Kidney tubule cell (primary cell): ENCODE results near the gene FGFRL1.

Source experiments
- DNase-seq: peaks from one replicate; pipeline ENCODE4 v3.0.0-alpha.2; 2018; ENCODE audit warnings: low spot score

FGFRL1 gene, protein sequence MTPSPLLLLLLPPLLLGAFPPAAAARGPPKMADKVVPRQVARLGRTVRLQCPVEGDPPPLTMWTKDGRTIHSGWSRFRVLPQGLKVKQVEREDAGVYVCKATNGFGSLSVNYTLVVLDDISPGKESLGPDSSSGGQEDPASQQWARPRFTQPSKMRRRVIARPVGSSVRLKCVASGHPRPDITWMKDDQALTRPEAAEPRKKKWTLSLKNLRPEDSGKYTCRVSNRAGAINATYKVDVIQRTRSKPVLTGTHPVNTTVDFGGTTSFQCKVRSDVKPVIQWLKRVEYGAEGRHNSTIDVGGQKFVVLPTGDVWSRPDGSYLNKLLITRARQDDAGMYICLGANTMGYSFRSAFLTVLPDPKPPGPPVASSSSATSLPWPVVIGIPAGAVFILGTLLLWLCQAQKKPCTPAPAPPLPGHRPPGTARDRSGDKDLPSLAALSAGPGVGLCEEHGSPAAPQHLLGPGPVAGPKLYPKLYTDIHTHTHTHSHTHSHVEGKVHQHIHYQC

DNA sequence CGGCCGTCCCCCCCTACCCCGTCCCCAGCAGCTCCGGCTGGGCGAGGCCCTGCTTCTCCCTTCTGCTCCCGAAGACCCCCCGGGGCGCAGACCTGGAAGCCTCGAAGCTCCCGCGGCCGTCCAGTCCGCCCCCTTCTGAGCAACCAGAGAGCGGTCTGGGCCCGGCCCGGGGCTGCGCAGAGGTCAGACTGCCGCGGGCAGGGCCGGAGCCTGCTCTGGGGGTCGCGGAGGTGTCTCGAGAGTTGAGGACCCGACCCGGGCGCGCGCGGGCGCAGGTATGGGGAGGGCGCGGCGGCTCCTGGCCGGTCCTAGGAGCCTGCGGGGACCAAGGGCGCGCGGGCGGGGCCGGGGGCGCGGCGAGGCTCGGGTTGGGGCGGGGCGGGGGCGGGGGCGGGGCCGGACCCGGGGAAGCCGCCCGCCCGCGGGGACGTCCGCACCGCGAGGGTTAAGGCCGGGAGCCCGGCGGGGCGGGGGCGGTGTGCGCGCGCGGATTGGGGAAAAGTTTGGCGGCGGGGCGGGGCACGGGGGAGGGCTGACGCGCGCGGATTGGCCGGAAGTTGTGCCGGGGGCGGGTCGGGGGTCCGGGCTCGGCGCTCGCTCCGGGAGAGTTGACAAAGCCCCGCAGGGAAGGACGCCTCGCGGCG, at the start of gene FGFRL1:
FGFRL1 (plus strand) TSS at position 605 of the 644 bp plus-strand sequence. CDS start 860 bp downstream, outside the sequence.
- peak; percentile 89 for DNase-seq

DNA sequence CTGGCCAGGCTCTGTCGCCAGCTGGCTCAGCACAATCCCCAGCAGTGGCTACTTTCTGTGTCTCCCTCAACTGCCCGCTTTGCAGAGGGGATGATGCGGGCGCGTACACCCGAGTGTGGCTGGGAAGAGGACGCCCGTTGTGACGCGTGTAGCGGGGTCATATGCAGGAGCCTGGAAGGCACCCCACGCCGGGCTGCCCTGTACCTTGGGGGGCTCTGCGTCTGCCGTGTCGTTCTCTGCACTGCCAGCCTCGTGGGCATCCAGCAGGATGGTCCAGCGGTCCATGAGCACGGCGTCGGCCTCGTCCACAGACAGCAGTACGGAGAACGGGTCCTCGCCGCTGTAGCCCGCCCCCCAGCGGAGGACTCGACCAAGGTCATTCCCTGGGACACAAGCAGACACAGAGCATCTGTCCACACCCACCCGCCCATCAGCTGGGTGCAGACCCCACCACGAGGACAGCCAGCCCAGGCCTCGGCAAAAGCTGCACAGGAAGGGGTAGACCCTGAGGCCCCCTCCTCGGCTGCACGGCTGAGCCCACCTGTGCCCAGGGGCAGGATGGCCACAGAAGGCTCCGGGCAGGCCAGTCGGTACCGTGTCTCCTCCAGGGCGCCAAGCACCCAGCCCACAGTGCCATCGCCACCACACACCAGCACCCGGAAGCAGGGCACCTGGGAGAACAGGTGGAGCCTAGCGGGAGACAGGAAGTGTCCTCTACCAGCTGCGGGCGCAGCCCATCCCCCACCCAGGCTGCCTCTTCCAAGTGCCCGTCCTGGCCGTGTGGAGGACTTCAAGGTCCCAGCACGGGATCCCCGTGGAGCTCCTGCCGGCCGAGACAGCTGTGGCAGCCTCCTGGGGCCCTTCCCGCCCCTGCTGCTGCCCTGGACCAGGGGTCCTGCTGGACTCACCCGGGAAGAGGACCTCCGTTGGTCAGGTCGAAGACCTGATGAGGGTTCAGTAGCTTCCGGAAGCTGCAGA, 48.9 kb upstream of the FGFRL1 start:
- no peak for DNase-seq

DNA sequence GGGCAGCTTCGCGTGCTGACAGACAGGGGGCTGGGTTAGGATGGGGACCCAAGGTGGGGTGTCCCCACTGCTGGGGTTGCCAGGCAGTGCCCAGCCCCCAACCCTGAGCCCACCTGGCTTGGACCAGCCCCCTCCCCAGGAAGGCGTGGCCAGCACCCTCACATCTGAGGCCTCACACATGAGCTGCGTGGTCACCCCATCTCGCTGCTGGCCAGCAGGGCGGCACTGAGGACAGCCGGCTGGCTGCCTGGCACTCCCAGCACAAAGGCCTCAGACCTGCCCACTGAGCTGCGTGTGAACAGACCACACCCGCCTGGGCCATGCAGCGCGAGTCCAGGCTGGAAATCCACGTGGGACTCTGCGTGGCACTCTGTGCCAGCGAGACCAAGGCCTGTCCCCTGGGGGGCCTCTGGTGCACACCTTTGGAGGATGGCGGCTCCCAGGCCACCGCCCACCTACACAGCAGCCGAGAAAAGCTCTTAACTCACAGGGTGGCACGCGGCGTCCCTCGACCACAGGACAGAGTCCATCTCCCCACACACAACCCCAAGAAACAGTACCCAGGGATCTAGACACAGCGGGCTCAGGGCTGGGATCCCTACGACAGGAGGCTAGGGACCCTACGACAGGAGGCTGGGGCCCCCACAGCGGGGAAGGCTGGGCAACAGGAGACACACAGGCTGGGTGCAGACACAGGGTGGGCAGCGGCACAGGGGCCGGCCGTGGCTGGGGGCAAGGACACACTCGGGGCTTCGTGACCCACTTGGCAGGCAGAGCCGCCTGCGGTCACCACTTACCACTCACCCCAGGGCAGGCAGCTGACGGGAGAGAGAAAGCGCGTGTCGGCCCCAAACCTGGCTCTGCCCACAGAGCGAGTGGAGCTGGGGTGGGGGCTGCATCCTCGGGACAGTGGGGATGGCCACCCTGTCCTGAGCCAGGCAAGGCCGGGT, 47.9 kb upstream of the FGFRL1 start:
- no peak for DNase-seq

DNA sequence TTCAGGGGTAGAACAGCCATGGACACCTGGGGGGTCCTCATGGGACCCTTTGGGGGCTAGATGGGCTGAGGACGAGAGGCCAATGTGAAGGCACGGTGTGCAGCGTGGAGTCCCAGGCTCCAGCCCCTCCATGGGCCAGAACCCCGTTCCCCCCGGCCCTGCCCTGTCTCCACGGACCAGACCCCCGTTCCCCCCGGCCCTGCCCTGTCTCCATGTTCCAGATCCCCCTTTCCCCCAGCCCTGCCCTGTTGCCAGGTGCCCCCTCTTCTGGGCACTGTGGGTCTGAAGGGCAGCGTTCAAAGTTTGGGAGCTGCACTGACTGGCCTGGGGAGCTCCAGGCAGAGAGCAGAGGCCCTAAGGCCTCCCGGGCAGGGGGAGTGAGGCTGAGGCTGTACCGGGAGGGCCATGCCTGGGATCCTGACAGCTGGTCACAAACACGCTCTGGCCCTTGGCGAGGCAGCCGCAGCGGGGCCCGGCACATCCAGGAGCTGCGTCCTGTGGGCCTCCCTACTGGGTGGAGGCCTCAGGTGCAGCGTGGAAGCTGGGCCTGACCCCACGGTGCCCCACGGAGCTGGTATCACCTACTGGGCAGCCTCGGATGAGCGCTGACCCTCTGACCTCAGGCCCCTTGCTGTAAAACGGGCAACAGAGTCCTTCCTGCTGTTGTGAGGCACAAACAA, 46.9 kb upstream of the FGFRL1 start:
- no peak for DNase-seq

DNA sequence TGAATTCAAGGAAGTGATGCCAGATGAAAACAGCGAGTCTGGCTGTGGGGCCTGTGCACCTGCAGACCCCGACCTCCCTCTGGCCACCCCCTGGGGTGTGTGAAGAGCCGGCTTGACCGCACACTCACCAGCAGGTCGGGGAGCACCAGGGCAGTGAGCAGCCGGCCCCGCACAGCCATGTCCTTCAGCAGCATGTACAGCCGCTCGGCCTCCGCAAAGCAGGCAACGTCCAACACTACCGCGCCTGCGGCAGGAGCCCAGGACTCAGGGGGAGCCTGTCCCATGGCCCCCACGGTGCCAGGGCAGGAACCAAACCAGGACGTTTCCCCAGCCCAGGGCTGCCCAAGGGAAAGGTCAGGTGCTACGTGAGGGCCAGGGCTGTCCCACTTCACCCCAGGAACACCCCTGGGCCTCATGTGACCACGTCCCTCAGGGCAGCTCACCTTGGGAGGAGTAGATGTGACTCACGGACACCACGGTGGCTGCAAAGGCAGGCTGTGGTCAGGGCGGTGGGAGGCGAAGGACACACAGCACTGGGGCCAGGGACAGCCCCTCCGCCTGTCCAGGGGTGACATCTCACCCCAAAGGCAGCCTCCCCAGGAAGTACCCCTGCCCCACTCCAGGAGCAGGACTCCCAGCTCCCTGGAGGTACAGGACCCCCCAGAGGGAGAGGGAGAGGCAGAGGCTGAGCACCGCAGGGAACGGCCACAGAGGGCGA, 46.2 kb upstream of the FGFRL1 start:
- no peak for DNase-seq

DNA sequence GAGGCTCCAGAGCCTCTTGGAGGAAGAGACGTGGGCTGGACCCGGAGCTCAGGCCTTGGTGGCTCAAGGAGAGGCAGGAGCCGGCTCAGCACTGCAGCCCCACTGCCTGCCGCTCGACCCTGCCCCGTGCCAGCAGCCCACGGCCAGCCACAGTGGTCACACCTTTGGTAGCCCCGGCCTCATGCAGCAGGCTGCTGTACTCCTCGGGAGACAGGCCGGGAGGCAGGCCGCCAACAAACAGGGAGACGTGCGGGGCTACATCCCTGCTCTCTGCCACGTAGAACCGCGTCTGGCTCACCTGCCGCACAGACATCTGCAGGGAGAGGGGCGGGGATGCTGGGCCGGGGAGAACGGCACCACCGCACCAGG, 45.7 kb upstream of the FGFRL1 start:
- no peak for DNase-seq

DNA sequence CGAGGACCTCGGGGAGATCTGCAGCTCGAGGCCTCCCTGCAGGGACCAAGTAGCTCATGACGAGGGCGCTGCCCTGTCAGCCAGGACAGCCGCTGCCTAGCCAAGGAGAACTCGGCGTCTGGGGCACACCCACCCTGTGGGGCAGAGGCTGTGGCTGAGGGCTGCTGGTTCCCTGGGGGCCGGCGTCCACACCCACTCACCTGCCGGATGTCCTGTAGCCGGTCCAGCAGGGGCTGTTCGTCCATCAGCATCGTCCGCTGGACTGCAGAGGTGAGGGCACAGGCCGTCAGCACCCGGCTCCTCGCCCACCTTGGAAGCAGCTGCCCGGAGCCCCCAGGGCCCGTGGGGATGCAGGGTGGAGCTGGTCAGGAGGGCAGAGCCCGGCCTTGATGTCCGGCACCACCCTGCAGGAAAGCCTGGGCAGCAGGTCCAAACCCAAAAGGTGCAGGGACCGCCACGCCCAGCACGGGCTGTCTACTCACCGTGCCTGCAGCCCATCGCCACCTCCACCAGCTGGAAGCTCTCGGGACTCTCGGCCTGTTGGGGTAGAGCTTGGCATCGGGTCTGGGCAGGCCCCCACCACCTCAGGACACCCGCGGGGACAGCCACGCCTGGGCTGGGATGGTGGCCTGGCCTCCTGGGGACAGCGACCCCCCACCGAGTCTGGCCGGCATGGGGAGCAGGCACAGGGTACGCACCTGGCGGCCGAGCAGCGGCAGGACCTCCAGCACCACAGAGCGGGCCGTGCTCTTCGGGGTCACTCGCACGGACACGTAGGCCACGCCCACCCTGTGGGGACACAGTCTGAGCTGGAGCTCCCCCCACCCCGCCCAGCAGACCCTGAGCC, 44.9 kb upstream of the FGFRL1 start:
- no peak for DNase-seq

DNA sequence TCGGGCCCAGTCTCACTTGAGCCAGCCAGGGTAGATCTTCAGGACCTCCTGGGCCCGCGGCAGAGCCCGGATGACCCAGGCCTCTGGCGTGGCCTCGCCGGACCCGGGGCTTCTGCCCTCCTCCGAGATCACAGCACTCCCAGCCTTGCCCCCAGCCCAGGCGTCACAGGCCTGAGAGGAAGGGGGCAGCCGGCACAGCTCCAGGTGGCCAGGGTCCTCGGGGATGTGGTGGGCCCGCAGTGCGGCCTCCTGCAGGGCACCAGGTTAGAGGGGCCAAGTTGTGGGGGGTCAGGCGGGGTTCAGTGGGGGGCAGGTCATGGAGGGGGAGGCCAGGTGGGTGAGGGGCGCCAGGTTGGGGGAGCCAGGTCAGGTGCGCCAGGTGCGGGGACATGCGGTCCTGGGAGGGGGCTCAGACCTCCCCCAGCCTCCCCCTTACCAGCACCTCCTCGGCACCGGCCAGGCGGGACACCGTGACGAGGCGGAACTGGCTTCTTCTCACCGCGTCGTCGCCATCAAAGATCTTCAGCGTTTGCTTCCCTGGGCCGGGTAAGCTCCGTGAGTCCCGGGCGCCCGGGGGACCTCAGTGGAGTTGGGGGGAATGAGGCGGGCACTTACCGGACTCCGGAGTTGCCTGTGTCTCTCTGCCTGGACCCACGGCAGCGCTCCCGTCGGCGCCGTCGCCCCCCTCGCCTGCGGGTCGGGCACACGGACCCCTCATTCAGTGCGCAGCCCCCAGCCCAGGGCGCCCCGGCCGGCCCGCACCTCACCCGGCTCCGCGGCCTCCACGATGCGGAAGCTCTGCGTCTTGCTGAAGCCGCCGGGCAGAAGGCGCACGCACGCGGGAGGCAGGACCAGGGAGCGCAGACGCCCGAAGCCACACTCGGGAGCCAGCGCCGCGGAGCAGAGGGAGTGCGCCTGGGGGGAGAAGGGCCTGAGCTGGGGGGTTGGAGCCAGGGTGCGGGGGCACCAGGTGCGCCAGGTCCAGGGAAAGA, 44.0 kb upstream of the FGFRL1 start:
- DNase-seq: no peak

DNA sequence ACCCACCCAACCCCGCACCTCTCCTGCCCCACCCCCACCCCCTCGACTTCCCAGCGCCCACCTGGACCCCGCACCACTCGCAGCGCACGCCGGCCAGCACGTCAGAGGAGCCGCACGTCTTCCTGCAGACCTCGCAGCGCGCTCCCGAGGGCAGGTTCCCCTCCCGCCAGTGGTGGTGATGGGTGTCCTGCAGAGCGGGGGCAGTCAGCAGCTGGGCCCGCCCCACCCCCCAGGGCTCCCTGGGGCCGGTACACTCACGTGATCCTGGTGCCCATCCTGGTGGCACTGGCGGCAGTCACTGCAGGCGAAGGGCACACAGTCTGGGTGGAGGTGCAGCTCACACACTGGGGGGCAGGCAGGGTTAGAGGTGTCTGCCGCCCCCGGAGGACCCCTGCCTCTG, 43.2 kb upstream of the FGFRL1 start:
- no peak for DNase-seq

DNA sequence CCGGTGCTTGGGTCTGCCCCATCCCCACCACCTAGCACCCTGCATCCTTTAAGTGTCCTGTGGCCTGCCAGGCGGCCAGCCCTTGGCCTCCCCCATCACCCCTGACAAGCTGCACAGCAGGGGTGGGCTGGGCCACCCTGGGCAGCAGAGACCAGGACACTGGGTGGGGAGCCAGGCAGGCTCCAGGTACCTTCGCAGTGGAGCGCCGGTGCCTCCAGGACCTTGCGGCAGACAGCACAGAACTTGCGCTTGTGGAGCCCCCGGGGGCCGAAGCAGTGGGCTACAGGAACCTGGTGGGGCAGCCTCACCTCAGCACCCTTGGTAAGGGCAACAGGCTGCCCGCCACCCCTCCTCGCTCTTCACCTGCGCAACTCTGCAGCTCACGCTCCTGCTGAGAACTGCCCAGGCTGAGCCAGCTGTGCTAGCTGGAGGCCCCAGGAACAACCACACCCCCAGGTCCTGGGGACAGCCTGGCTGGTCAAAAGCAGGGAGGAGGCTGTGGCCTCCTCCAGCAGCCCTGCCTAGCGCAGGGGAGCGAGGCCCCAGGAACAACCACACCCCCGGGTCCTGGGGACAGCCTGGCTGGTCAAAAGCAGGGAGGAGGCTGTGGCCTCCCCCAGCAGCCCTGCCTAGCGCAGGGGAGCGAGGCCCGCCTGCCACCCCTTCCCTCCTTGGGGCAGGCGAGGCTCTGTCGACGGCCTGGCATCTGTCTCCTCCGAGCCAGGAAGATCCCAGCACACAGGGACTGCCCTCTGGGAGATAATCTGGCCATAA, 42.6 kb upstream of the FGFRL1 start:
- no peak for DNase-seq

DNA sequence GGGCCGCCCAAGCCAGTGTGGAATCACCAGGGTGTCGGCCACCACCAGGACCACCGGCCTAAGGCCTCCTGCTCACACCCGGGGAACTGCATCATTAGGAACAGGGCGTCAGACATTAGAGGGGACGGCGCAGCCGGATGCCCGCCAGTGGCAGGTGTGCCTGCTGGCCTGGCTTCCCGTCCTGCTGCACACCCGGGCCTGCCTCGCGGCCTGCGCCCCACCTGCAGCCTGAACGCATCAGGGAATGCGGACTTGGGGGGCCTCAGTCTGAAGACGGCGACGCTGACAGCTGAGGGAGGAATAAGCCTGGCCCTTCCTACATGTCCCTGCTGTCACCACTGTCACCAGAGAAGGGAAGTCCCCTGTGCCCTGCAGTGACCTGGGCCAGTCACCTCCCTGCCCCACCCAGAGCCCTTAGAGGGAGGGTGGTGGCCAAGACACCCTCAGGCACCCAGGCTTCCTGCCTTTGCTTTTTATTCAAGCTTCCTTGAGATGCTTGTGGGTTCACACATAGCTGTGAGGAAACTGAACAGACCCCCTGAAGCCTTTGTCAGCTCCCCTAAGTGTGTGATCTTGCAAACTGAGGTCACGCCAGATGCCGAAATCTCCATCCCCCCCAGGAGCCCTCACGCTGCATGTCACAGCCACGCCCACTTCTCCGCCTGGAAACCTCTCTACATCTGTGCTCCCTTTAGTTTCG, 41.2 kb upstream of the FGFRL1 start:
- DNase-seq: no peak

DNA sequence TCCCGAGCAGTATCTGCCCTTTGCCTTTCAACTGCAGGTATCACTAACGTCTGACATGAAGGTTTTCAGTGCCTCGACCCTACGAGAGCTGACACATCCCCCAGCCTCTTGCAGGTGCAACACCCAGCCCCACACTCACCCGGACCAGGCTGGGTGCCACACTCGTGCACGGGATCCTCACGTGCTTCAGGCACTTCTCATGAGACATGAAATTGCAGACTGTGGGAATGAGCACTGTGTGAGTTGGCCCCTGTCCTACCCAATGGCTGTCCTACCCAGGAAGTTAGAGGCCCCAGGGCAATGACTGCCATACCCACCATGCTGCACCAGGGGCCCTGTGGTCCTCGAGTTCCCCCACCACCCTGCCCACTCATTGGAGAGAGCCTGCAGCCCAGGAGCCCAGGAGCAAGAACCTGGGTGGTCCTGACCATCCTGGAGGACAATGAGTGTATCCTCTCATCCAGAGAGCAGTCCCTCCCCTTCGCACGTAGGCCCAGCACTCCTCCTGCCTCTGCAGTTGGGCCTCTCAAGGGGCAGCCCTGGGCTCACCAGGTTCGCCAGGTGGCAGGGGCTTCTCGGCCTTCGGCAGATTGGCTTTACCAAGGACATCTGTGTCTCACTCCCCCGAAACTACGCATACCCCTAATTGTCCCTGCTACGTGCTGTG, 40.4 kb upstream of the FGFRL1 start:
- DNase-seq: no peak

DNA sequence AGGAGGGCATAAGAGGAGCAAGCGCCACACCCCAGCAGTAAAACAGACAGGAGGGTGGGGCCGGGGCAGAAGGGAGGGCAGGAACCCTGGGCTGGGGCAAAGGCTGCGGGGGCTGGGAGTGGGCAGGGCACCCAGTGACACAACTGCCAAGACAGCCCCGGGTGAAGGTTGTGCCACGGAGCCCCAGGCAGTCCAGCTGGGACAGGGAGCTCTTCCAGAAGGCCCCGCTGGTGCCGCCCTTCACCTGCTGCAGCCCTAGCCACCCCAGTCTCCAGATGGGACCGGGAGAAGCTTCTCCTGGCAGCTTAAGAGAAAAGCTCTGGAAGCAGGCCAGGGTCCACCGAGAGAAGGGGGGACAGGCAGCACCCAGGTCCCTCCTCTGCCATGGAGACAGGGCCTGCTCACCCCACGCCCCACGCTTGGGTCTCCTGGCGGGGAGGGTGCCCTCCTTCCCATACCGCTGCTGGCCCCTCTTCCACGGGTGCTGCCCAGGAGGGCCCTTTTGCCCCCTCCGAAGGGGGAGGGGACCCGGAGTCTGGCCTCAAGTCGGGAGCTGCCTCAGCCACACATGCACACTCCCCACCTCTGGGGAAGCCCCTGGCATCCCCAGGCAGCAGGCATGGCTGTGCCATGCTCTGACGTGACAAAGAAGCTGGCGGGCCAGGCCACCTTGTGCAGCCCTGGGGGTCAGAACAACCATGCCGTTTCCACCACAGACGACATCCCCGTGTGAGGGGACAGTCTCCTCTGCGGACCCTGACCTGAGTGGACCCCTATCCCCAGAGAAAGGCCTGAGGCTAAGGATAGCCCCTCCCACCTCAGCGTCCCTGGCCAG, 39.5 kb upstream of the FGFRL1 start:
- DNase-seq: no peak

DNA sequence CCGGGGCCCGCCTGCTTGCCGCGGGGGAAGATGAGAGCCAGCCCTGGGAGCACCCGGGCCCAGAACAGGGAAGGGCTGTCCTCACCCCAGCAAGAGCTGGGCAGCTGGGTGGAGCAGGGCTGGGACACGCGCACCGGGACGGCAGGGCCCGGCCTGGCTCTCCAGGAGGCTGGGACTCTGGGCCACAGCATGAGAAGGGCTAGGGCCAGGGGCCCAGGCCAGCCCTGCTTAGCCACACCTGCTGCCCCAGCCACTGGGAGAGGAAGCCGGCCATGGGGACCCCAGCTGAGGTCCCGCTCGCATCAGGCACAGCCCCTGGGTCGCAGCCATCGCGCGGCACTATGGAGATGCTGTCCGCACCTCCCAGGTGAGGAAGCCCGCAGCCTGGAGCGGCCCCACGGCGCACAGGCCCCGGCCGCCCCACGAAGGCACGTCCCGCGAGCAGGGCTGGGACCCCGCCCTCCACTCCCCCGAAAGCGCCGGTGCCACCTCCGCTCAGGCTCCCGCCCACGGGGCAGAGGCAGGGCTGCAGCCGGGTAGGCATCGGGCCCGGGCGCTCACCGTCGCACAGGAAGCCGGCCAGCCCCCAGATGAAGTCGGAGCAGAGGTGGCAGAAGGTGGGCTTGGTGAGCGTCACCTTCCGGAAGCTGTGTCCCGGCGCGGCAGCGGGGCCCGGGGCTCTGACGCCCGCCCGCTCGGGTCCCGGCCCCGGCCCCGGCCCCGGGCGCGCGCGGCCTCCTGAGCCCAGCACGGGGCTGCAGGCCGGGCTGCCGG, 38.6 kb upstream of the FGFRL1 start:
- DNase-seq: peak; percentile 41
